Vagina (tissue), 2 donors: ENCODE data around the gene LGR6. TPM values are rescaled to one million over a fixed set of nuclear protein-coding genes. Genes with fewer than 3 reads are reported as not detected.

Experiments
- DNase-seq, 2 donors: peaks; one replicate each; pipeline ENCODE4 v3.0.0-alpha.2; 2017; ENCODE audit errors: extremely low spot score in 2 of 2
- H3K27ac ChIP-seq: fragments of 200-600 bp; sonication (generic); one replicate; pipeline ENCODE4 v1.5.1; 2019
- H3K27me3 ChIP-seq: fragments of 200-600 bp; sonication (generic); one replicate; pipeline ENCODE4 v1.5.1; 2019
- H3K36me3 ChIP-seq, 2 donors: fragments of 200-600 bp; sonication (generic); one replicate each; pipeline ENCODE4 v1.5.1; 2017 to 2019
- H3K4me1 ChIP-seq: fragments of 200-600 bp; sonication (generic); one replicate; pipeline ENCODE4 v1.5.1; 2019
- H3K4me3 ChIP-seq, 2 donors: fragments of 200-600 bp; sonication (generic); 1 replicate in 1 of 2; 2 replicates in 1 of 2; pipeline ENCODE4 v1.5.1; 2016 to 2019
- H3K9me3 ChIP-seq: fragments of 200-600 bp; sonication (generic); one replicate; pipeline ENCODE4 v1.5.1; 2019
- CTCF ChIP-seq, 3 experiments: fragments of 450-650 bp in 2 of 3; fragments of 200-600 bp in 1 of 3; sonication (generic) in 1 of 3; IDR thresholded peaks; one replicate each; pipeline ENCODE4 v1.5.1; 2017 to 2019; ENCODE audit warnings: antibody characterized with exemption in 3 of 3, mild to moderate bottlenecking in 2 of 3, moderate library complexity in 2 of 3
- POLR2A ChIP-seq, 2 donors: fragments of 450-650 bp; IDR thresholded peaks; one replicate each; pipeline ENCODE4 v1.6.1; 2017; ENCODE audit warnings: antibody characterized with exemption in 2 of 2, mild to moderate bottlenecking in 2 of 2, moderate library complexity in 2 of 2
- POLR2AphosphoS5 ChIP-seq, 2 donors: sonication (generic); formaldehyde crosslinking; IDR thresholded peaks; one replicate each; pipeline ENCODE4 v1.9.0; 2017; ENCODE audit warnings: antibody characterized with exemption in 2 of 2, mild to moderate bottlenecking in 2 of 2, low read depth in 1 of 2; ENCODE audit not compliant: insufficient read depth in 1 of 2
- intact Hi-C: fragments of 100-400 bp; cut with DNase I; formaldehyde crosslinking; loops from one replicate; pipeline ENCODE4 v1.15.1; 2023
- total RNA-seq: library from RNA; depleted of rRNA; stranded (reverse); fragments of >200 nt; gene quantifications from one replicate; pipeline ENCODE4 v1.2.3, GENCODE V29; 2016

Gene LGR6
- total RNA-seq, 1 donor from 2014 or later = 6.6 TPM

DNA sequence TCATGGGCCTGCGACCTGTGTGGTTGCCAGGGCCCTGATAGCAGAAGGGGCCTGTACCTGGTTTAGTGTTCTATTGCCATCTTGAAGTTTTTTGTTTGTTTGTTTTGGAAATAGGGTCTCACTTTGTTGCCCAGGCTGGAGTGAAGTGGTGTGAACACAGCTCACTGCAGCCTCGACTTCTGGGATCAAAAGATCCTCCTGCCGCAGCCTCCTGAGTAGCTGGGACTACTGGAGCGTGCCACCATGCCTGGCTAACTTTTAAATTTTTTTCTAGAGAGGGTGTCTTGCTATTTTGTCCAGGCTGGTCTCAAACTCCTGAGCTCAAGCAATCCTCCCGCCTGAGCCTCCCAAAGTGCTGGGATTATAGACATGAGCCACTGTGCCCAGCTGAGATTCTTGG lies 75.2 kb downstream of the LGR6 start:
- H3K27ac ChIP-seq = no peak overlapping the region
- intact Hi-C loops = no loop called here
- H3K4me1 ChIP-seq = no peaks in the 10 kb centered on the region
- no peak overlapping the region for H3K4me3 ChIP-seq
- no peaks in the 10 kb centered on the region for H3K9me3 ChIP-seq
- DNase-seq = no peak
- H3K27me3 ChIP-seq = peaks cover 3% of the 10 kb centered on the region
- TF ChIP-seq POLR2AphosphoS5 (IDR thresholded peaks at IDR 0.05; ENCODE audit: insufficient read depth in 1 of 2, low read depth in 1 of 2) (no peak), CTCF (IDR thresholded peaks at IDR 0.05) (no peak), POLR2A (IDR thresholded peaks at IDR 0.05) (no peak)
- H3K36me3 ChIP-seq = no peaks in the 10 kb centered on the region

DNA sequence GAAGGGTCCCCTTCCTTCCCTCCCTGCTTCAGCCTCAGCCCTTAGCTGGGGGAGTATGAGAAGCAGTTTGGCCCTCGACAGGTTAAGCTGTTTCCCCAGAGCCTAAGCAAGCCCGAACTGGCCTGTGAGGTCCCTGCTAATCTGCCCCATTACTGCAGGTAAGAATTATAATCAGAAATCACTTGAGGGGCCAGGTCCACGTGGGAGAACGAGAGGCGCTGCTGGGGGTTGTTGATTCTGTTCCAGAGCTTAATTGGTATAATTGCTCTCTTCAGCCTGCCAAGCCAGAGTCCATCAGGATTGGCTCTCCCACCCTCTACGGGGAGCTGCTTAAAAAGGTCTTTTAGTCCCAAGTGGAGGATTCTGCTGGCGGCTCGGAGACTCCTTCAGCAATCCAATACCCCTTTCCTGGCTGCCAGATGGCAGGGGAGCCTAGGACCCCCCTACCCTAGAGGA lies 77.3 kb downstream of the LGR6 start:
- Histone ChIP-seq H3K9me3 (no peaks in the 10 kb centered on the region), H3K27me3 (no peaks in the 10 kb centered on the region), H3K4me3 (no peak overlapping the region), H3K36me3 (no peaks in the 10 kb centered on the region), H3K4me1 (no peaks in the 10 kb centered on the region), H3K27ac (no peak overlapping the region)
- intact Hi-C loops = no loop called here
- no peak for DNase-seq
- TF ChIP-seq CTCF (IDR thresholded peaks at IDR 0.05) (no peak), POLR2A (IDR thresholded peaks at IDR 0.05) (no peak), POLR2AphosphoS5 (IDR thresholded peaks at IDR 0.05; ENCODE audit: insufficient read depth in 1 of 2, low read depth in 1 of 2) (no peak)

DNA sequence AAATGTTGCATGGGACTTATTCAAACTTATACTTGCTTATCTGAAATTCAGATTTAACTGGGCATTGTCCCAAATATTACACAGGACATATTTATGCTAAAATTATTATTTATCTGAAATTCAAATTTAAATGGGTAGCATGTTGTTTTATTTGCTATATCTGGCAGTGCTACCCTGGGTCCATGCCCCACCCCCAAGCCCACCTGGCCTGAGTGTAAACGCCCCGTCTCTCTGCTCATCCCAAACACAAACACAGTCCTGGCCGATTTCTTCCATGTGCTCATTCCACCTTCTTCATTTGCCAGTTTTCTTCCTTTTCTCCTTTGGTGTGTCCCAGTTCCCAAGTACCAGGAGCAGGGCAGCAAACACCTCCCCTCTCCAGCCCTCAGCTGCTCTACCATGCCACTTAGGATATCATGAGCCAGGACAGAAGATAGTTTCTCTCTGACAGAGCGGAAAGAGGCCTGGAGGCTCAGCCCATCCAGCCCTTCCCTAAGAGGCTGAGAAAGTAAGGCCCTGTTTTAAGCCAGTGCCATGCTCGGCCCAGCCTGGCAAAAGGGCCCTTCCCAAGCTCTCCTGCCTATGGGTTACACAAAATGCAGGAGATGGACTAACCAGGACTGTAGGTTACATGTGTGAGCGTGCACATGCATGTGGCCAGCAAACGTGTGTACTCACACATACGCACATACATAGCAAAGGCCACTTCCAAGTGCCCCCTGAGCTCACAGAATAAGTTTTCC lies 78.7 kb downstream of the LGR6 start:
- H3K4me1 ChIP-seq = no peaks in the 10 kb centered on the region

GRCh38 chr1:202274611-202275010 lies 81.0 kb downstream of the LGR6 start:
- H3K9me3 ChIP-seq = no peaks in the 10 kb centered on the region
- H3K27me3 ChIP-seq = no peaks in the 10 kb centered on the region
- H3K27ac ChIP-seq = no peak overlapping the region
- TF ChIP-seq POLR2A (IDR thresholded peaks at IDR 0.05) = no peak
- H3K36me3 ChIP-seq = no peaks in the 10 kb centered on the region
- no peaks in the 10 kb centered on the region for H3K4me1 ChIP-seq
- intact Hi-C loops = no loop called here
- no peak overlapping the region for H3K4me3 ChIP-seq
- DNase-seq = no peak

More for the DNA sequence above, 78.7 kb downstream of the LGR6 start:
- Histone ChIP-seq H3K27ac (no peak overlapping the region), H3K36me3 (no peaks in the 10 kb centered on the region), H3K4me3 (no peak overlapping the region), H3K27me3 (no peaks in the 10 kb centered on the region), H3K9me3 (no peaks in the 10 kb centered on the region)
- no peak for DNase-seq
- intact Hi-C loops = no loop called here
- no peak for TF ChIP-seq CTCF (IDR thresholded peaks at IDR 0.05)
- TF ChIP-seq POLR2AphosphoS5 (IDR thresholded peaks at IDR 0.05; ENCODE audit: insufficient read depth in 1 of 2, low read depth in 1 of 2) = no peak
- TF ChIP-seq POLR2A (IDR thresholded peaks at IDR 0.05) = no peak

DNA sequence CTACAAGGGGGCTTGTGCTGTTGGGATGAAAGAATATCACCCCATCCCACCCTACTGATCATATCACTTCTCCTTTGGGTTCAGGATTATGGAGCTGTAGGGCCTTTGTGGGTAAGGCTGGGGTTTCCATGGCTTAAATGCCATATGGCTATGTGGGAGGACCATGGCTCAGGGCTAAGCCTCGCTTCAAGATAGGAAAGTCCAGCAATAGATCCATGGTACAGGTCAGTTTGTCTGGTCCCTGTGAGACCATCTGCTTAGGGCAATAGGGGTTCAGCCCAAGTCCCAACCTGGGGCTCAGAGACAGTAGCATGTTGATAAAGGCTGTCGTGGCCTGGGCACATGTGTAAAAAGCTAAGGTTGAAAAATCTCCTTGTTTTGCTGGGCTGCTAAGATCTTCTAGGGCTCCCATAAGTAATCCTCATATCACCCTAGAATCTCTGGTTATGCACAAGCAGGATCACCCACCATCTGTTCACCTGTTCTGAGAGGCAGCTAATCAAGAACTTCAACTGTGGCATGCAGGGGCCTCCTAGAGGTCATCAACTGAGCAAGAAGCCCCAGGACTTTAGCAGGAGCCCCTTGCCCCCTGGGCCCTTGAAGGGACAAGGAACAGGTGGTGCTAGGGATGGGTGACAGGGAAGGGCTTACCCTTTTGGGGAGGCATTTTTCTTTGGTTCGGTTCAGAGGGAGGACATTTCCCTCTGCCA lies 81.6 kb downstream of the LGR6 start:
- H3K27me3 ChIP-seq = no peaks in the 10 kb centered on the region
- H3K9me3 ChIP-seq = no peaks in the 10 kb centered on the region
- intact Hi-C loops = no loop called here
- DNase-seq = no peak
- H3K36me3 ChIP-seq = no peaks in the 10 kb centered on the region
- H3K27ac ChIP-seq = no peak overlapping the region
- TF ChIP-seq CTCF (IDR thresholded peaks at IDR 0.05) = no peak
- TF ChIP-seq POLR2AphosphoS5 (IDR thresholded peaks at IDR 0.05; ENCODE audit: insufficient read depth in 1 of 2, low read depth in 1 of 2) = no peak
- no peak for TF ChIP-seq POLR2A (IDR thresholded peaks at IDR 0.05)
- no peak overlapping the region for H3K4me3 ChIP-seq
- peaks cover 5% of the 10 kb centered on the region for H3K4me1 ChIP-seq
